ENCODE results near the gene IL18BP.

GRCh38 chr11:72002841-72003775 is 4.4 kb downstream of the IL18BP start:
- no peak for TF ChIP-seq CTCF (conservative IDR thresholded peaks at IDR 0.05)
- TF ChIP-seq EZH2 (IDR thresholded peaks at IDR 0.05; ENCODE audit: low read depth): no peak
